HUES64 (cell line): ENCODE measurements around the gene CT47C1.

ENCODE experiments used
- H3K27ac ChIP-seq: 2 replicates; pipeline ENCODE4 v1.7.0; 2013; ENCODE audit warnings: low read depth, low read length, inconsistent platforms
- H3K27me3 ChIP-seq: 2 replicates; pipeline ENCODE4 v1.6.1; 2013; ENCODE audit warnings: mild to moderate bottlenecking, low read length; ENCODE audit not compliant: insufficient read depth
- H3K36me3 ChIP-seq: 2 replicates; pipeline ENCODE4 v1.6.1; 2013; ENCODE audit warnings: mild to moderate bottlenecking, low read length; ENCODE audit not compliant: insufficient read depth
- H3K4me1 ChIP-seq: 2 replicates; pipeline ENCODE4 v1.6.1; 2013; ENCODE audit warnings: mild to moderate bottlenecking, low read length, moderate library complexity; ENCODE audit not compliant: insufficient read depth
- H3K4me3 ChIP-seq: 2 replicates; pipeline ENCODE4 v1.5.1; 2013; ENCODE audit warnings: mild to moderate bottlenecking, low read length, moderate library complexity
- H3K9ac ChIP-seq: 2 replicates; pipeline ENCODE4 v1.6.1; 2013; ENCODE audit warnings: mild to moderate bottlenecking, low read depth, low read length
- H3K9me3 ChIP-seq: 2 replicates; pipeline ENCODE4 v1.6.1; 2013; ENCODE audit warnings: low read depth, low read length; ENCODE audit not compliant: insufficient read depth
- WGBS: fragments of 150-250, 120-280 bp; methylation state at CpG from one replicate; pipeline ENCODE4 v1.1.7; 2013; ENCODE audit warnings: missing lambda C conversion rate; 5-methylcytosine and 5-hydroxymethylcytosine counted together

Gene CT47C1

GRCh38 chrX:119042996-119043395, 29.8 kb upstream of the CT47C1 start:
- Histone ChIP-seq H3K4me3 (no peak overlapping the region), H3K9me3 (no peaks in the 10 kb centered on the region), H3K4me1 (no peaks in the 10 kb centered on the region), H3K9ac (no peak overlapping the region), H3K27me3 (no peaks in the 10 kb centered on the region), H3K36me3 (no peaks in the 10 kb centered on the region), H3K27ac (no peak overlapping the region)
- WGBS: 100% methylated on average over 1 of the region's 1 CpG

GRCh38 chrX:119045884-119046283, 26.9 kb upstream of the CT47C1 start:
- no peak overlapping the region for H3K27ac ChIP-seq
- H3K4me1 ChIP-seq: no peaks in the 10 kb centered on the region
- H3K9me3 ChIP-seq: no peaks in the 10 kb centered on the region
- H3K4me3 ChIP-seq: no peak overlapping the region
- H3K36me3 ChIP-seq: no peaks in the 10 kb centered on the region
- WGBS: 91% methylated on average over 2 of the region's 2 CpGs
- no peaks in the 10 kb centered on the region for H3K27me3 ChIP-seq
- H3K9ac ChIP-seq: no peak overlapping the region

- no peaks in the 10 kb centered on the region for H3K27me3 ChIP-seq
- 58% methylated on average over 2 of the region's 2 CpGs for WGBS
- no peaks in the 10 kb centered on the region for H3K9me3 ChIP-seq
- H3K36me3 ChIP-seq: no peaks in the 10 kb centered on the region
- H3K4me1 ChIP-seq: no peaks in the 10 kb centered on the region
- no peak overlapping the region for H3K4me3 ChIP-seq
- no peak overlapping the region for H3K9ac ChIP-seq
- H3K27ac ChIP-seq: no peak overlapping the region
Observed at GRCh38 chrX:119055687-119056086, 17.1 kb upstream of the CT47C1 start.

GRCh38 chrX:119062750-119063374, 9.9 kb upstream of the CT47C1 start:
- Histone ChIP-seq H3K9ac (no peak overlapping the region), H3K4me1 (peaks cover 9% of the 10 kb centered on the region; the same call in 1 of the 2 replicates), H3K36me3 (no peaks in the 10 kb centered on the region), H3K4me3 (no peak overlapping the region), H3K9me3 (no peaks in the 10 kb centered on the region), H3K27ac (no peak overlapping the region), H3K27me3 (no peaks in the 10 kb centered on the region)
- 71% methylated on average over 3 of the region's 6 CpGs for WGBS

- no peaks in the 10 kb centered on the region for H3K9me3 ChIP-seq
- no peak overlapping the region for H3K9ac ChIP-seq
- H3K27ac ChIP-seq: no peak overlapping the region
- 93% methylated on average over 6 of the region's 7 CpGs for WGBS
- no peaks in the 10 kb centered on the region for H3K27me3 ChIP-seq
- no peak overlapping the region for H3K4me3 ChIP-seq
- H3K4me1 ChIP-seq: peaks cover 9% of the 10 kb centered on the region; the same call in 1 of the 2 replicates
- H3K36me3 ChIP-seq: no peaks in the 10 kb centered on the region
Observed at GRCh38 chrX:119063428-119063827, 9.4 kb upstream of the CT47C1 start.

GRCh38 chrX:119067023-119067739, 5.6 kb upstream of the CT47C1 start:
- H3K4me1 ChIP-seq: peaks cover 9% of the 10 kb centered on the region; the same call in 1 of the 2 replicates

GRCh38 chrX:119069128-119069527, 3.7 kb upstream of the CT47C1 start:
- Histone ChIP-seq H3K4me1 (no peaks in the 10 kb centered on the region), H3K27ac (no peak overlapping the region), H3K36me3 (no peaks in the 10 kb centered on the region), H3K27me3 (no peaks in the 10 kb centered on the region; the same call in 1 of the 2 replicates), H3K9ac (no peak overlapping the region), H3K9me3 (no peaks in the 10 kb centered on the region), H3K4me3 (no peak overlapping the region)
- WGBS: no CpG with 5 or more reads among the region's 1 CpG

More at GRCh38 chrX:119067023-119067739, 5.6 kb upstream of the CT47C1 start:
- Histone ChIP-seq H3K9me3 (no peaks in the 10 kb centered on the region), H3K4me3 (no peak overlapping the region), H3K27me3 (no peaks in the 10 kb centered on the region; the same call in 1 of the 2 replicates), H3K9ac (no peak overlapping the region), H3K27ac (no peak overlapping the region), H3K36me3 (no peaks in the 10 kb centered on the region)
- WGBS: 14% methylated on average over 7 of the region's 7 CpGs

GRCh38 chrX:119069762-119070161, 3.0 kb upstream of the CT47C1 start:
- Histone ChIP-seq H3K4me1 (no peaks in the 10 kb centered on the region), H3K9ac (no peak overlapping the region), H3K36me3 (no peaks in the 10 kb centered on the region), H3K27ac (no peak overlapping the region), H3K4me3 (no peak overlapping the region), H3K27me3 (no peaks in the 10 kb centered on the region; the same call in 1 of the 2 replicates), H3K9me3 (no peaks in the 10 kb centered on the region)
- 98% methylated on average over 1 of the region's 1 CpG for WGBS

GRCh38 chrX:119071381-119071780, 1.4 kb upstream of the CT47C1 start:
- WGBS: 91% methylated on average over 2 of the region's 2 CpGs
- Histone ChIP-seq H3K4me1 (no peaks in the 10 kb centered on the region), H3K27me3 (no peaks in the 10 kb centered on the region; the same call in 1 of the 2 replicates), H3K9ac (no peak overlapping the region), H3K36me3 (no peaks in the 10 kb centered on the region), H3K9me3 (no peaks in the 10 kb centered on the region), H3K4me3 (no peak overlapping the region), H3K27ac (no peak overlapping the region)

GRCh38 chrX:119073200-119073905, 560 bp downstream of the CT47C1 start:
- no peak overlapping the region for H3K27ac ChIP-seq
- H3K9me3 ChIP-seq: no peaks in the 10 kb centered on the region
- 95% methylated on average over 43 of the region's 43 CpGs for WGBS
- no peak overlapping the region for H3K4me3 ChIP-seq
- H3K4me1 ChIP-seq: no peaks in the 10 kb centered on the region
- no peaks in the 10 kb centered on the region; the same call in 1 of the 2 replicates for H3K27me3 ChIP-seq
- H3K9ac ChIP-seq: no peak overlapping the region
- H3K36me3 ChIP-seq: no peaks in the 10 kb centered on the region

GRCh38 chrX:119073911-119074310, 1.1 kb downstream of the CT47C1 start:
- no peaks in the 10 kb centered on the region; the same call in 1 of the 2 replicates for H3K27me3 ChIP-seq
- no peak overlapping the region for H3K9ac ChIP-seq
- 96% methylated on average over 19 of the region's 19 CpGs for WGBS

More at GRCh38 chrX:119073911-119074310, 1.1 kb downstream of the CT47C1 start:
- H3K9me3 ChIP-seq: no peaks in the 10 kb centered on the region
- H3K4me3 ChIP-seq: no peak overlapping the region
- no peak overlapping the region for H3K27ac ChIP-seq
- H3K4me1 ChIP-seq: no peaks in the 10 kb centered on the region
- H3K36me3 ChIP-seq: no peaks in the 10 kb centered on the region
